GM18519 (cell line): Measurements from ENCODE around the gene CACNB2.
"Not testable (repeated sequence)": the region's sequence is repeated elsewhere in the genome, so short reads cannot be mapped to it uniquely, and the experiment has no call there.

Source experiments
- ATAC-seq: cut with Tn5 transposase; IDR thresholded peaks from one replicate; pipeline ENCODE4 v1.9.1; 2021; ENCODE audit warnings: mild to moderate bottlenecking, moderate library complexity; ENCODE audit not compliant: unreplicated experiment, low FRiP score

Gene CACNB2

GRCh38 chr10:18196806-18197550 is 56.8 kb downstream of the CACNB2 start:
- no peak for ATAC-seq

DNA sequence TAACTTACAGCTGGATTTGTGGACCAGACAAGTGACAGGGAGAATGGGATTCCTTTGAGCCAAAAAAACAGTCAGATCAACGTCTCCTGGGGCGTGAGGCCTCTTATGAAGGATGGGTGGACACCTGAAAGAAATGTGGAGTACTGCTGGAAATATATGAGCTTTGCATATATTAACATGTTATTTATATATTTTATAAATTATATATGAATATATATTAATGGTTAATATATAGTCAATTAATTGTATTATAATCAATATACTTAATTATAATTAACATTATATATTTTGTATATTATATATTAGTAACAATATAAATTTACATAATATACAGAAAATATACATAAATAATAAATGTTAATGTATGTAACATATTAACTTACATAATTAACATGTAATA is 57.5 kb downstream of the CACNB2 start:
- ATAC-seq, result no peak

DNA sequence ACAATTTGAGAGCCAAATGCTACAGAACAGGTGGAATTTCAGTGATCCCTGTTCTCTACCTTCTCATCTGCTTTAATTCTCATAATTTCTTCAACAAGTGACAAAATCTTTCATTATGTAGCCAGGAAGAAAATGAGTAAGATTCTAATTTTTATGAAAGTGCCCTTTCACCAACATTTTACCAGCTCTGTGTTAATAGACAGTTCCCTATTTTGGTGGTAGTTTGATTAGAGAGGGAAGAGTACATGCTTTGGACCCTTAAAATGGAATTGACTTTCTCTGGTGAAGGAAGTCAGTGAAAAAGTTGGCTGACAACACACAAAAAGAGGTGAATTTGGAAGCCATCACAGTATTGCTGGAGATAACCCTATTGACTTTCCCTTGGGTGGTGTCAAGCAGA is 61.7 kb downstream of the CACNB2 start:
- no peak for ATAC-seq

- ATAC-seq, result no peak
Observed at GRCh38 chr10:18202680-18203460, 62.6 kb downstream of the CACNB2 start.

- ATAC-seq, result no peak
Observed at GRCh38 chr10:18203471-18203870, 63.2 kb downstream of the CACNB2 start.

DNA sequence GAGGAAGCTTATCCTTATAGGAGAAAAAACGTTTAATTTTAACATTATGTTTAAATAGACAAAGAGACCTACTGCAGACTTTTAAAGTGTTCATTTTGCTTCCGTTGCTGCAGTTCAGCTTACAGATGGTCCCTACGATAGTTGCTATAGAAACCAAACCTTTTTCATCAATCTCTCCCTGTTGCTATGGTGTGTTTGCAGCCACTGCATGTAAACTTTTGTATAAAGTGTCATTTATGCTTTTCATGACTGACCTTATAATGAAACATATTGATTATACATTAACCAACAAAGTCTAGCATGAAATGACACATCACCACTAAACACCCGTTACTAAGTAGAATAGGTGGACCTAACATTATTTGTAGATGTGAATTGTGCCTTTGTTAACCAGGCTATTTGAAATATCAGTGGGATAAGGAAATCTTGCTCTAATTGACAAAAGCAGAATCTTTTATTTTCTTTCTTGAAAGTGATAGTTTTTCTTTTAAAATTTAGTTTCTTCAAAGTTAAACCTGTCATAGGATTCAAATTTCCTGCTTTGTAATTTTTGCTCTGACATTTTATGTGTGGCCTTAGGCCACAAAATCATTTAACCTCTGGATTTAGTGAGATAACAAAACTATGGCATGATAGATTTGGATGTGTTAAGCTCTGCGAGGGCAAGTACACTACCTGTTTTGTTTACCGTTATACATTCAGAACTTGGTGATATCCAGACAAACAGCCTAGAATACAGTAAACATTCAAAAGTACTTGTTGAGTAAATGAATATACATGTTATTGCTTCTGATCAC is 64.0 kb downstream of the CACNB2 start:
- no peak for ATAC-seq

DNA sequence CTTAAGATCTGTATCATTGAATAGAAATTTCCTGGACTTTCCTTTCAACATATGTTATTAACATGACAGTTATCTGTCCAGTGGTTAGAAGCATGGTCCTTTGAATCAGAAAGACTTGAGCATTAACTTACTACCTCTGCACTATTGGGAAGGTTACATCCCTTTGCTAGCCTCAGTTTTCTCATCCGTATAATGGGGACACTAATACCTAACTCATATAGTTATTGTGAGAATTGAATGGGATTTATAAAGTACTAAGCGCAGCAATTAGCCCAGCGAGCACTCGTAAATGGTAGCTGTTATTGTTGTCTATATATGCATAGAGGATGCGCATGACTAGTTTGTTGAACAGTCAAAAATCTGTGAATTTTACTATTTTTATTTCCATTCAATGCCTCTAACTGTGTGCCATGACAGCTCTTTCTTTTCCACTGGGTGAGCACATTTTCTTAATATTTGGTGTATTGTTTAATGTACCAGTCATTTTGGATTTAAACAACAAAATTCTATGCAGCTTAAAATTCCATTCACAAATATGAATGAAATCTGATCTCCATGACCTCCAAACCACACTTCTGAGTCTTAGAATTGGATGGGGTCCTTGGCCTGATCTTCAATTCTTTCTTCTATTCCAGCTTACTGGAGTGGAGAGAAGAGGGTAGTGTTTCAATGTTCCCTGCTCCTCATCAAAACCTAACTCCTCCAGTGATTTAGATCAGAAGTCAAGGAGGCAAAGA is 65.0 kb downstream of the CACNB2 start:
- ATAC-seq, result no peak

DNA sequence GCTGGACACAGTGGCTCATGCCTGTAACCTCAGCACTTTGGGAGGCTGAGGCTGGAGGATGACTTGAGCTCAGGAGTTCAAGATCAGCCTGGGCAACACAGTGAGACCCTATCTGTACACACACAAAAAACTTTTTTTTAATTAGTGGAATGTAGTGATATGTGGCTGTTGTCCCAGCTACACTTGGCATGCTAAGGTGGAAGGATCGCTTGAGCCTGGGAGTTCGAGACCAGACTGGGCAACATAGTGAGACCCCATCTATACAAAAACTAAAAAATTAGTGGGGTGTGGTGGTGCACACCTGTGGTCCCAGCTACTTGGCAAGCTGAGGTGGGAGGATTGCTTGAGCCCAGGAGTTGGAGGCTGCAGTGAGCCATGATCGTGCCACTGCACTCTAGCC is 68.0 kb downstream of the CACNB2 start:
- not testable (repeated sequence) for ATAC-seq

GRCh38 chr10:18209241-18209640 is 69.0 kb downstream of the CACNB2 start:
- ATAC-seq, result no peak

DNA sequence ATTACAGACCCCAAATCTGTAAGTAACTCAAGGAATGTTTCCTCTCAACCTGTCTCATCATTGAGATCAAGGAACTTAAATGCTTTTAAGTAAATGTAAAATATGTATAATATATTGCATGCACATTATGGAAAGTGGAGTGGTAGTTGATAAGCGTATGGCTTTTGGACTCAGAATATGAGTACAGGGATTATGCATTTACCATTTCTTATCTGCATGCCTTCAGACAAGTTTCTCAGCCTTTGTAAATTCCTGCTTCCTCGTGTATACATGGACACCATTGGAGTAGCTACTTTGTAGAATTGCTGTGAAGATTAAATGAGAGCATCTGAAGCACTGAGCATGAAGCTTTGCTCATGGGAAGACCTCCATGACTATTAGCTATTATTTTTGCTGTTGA is 70.5 kb downstream of the CACNB2 start:
- ATAC-seq, result no peak

- no peak for ATAC-seq
Observed at GRCh38 chr10:18211862-18212261, 71.6 kb downstream of the CACNB2 start.

DNA sequence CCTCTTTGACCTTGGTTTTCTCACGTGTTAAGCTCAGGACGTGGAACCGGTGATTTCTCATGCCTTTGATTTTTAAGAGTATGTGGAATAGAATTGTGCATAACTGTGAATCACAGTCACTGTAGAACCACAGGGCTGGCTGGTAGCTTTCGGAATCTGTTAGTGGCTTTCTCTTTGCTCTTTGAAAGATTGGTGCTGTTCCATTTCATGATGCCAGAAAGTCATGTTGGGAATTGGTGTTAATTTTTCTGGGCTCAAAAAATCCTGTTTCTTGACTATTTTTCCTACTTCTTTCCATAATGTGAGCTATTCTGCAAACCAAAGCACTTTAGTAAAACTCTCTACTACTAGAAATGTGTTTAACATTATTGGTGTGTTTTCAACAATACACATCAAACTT is 73.0 kb downstream of the CACNB2 start:
- no peak for ATAC-seq

DNA sequence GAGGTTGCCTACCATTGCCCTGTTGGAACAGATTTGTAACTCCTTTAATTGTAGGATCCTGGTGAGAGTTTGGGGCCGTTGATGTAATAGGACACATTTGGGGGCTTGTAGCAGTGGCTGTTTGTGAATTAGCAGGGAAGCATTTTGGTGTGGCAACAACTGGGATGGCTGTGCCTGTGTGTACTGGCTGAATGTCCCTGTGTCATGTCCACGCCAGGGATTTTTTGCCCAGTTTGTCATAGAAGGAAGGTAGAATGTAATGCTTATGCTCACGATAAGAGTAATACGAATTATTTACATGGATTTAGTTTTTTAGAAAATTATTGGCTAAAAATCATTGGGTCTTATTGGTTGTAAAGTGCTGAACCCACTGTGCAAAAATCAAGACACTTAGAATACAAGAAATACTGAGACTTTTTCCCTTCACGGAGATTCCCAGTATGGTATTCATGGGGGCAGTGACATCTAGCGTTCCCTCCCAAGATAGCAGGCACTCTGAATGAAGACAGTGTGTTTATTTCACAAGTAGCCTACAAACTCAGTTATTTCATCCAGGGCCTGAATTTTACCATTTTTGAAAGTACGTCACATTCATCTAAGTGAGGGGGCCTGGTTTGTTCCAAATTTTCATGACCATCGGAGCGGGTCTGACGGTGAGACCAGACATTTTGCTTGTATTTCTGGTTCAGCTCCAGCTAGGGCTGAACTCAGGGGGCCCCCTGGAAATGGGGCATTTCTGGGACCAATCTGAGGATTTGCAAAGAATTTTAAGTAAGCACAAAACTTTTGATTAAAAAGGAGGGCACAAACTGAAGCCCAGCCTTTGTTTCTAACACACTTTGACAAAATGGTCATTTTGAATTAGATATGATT is 74.7 kb downstream of the CACNB2 start:
- peak; percentile 53 for ATAC-seq

DNA sequence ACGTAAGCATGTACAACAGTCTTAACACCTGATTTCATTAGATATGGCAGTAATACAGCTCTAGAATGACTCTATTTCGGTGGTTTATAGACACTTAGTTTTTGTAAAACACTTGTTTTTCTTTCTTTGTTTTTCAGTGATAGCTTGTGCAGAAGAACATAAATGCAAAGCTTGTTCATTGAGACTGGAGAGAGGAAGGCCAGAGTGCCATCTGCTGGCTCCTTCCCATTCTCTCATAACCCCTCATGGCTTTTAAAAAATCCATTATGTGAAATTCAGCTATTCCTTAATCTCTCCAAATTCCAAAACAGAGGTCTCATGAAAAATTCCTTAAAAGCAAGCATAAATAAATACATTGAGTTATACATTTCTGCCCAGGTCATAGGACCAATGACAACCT is 76.3 kb downstream of the CACNB2 start:
- ATAC-seq, result no peak

DNA sequence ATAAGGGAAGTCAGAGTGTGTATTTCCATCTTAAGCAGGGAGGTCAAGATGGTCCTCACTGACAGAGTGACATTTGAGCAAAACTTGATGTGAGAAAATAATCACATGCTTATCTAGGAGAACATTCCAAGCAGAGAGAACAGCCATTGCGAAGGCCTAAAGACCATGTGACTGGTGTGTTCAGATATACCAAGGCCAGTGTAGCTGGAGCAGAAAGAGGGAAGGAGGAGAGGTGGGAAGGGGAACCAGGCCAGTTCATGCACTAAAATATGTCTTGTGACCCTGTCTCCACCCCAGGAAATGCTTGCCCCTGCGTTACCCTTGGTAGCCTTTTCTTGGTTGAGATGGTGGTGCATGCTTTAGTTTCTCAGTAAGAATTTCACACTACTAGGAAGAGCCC is 77.4 kb downstream of the CACNB2 start:
- no peak for ATAC-seq

DNA sequence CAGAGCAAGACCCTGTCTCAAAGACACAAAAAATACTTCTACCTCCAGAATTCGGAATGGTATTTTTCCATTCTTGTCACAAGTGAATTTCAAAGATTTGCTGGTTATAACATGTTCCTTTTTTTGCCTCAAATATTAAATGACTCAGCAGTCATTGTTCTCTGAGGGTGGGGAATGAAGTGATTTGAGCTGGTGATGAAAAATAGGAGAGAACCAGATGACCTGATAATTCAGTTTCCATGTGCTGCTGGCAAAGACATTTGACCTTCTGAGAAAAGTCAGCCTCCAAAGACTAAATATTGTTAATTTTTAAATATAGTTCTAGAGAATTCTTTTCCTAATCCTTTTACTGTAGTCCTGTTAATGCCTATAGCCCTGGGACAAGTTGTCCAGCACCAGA is 78.9 kb downstream of the CACNB2 start:
- ATAC-seq, result no peak

- no peak for ATAC-seq
Observed at GRCh38 chr10:18221123-18221522, 80.9 kb downstream of the CACNB2 start.

GRCh38 chr10:18221882-18222281 is 81.7 kb downstream of the CACNB2 start:
- ATAC-seq, result no peak

DNA sequence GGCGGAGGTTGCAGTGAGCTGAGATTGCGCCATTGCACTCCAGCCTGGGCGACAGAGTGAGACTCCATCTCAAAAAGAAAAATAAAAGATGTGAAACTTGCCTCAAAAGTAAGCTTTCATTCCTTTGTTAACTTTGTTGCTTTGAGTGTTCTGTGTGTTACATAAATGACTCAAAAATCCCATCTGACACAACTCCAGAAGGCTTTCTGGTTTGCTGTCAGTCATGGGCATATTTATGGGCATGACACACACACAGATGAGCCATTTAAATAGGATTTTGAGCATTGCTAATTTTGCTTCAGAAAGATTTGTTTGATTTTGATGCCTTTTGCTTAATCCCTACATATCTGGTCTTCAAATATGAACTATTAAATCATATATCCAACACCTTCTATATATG is 82.6 kb downstream of the CACNB2 start:
- ATAC-seq, result no peak

DNA sequence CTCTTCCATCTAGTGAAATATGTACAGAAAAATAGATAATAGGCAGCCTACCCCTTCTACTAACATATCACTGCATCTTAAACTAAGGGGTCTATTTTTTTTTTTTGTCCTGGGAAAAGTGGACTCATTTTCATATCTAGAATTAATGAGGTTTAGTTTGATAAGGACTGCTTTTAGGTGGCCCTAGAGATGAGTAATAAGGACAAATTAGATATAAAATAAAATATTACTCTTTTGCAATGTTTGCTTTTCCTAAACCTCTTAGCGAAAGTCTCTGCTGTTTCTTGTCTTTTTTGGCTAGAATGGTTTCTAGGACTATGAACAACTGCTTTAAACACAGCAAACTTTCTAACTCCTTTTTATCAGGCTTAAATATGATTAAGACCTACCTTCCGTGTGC is 83.7 kb downstream of the CACNB2 start:
- no peak for ATAC-seq
